ELR (cell line): ENCODE data around the gene P4HB.

Experiments
- DNase-seq: peaks from one replicate; pipeline ENCODE4 v3.0.0-alpha.2; 2015; ENCODE audit warnings: low read depth

P4HB gene

GRCh38 chr17:81898029-81898866 lies 37.9 kb upstream of the P4HB start:
- peak; percentile 98 for DNase-seq

GRCh38 chr17:81895400-81895799 lies 35.1 kb upstream of the P4HB start:
- DNase-seq = no peak

GRCh38 chr17:81891303-81891552 lies 30.9 kb upstream of the P4HB start:
- no peak for DNase-seq

GRCh38 chr17:81890447-81891302 lies 30.3 kb upstream of the P4HB start:
- DNase-seq = peak; percentile 43

- no peak for DNase-seq
Measured at GRCh38 chr17:81889602-81890001, 29.3 kb upstream of the P4HB start.

- DNase-seq = no peak
Measured at GRCh38 chr17:81888988-81889595, 28.8 kb upstream of the P4HB start.

- no peak for DNase-seq
Measured at GRCh38 chr17:81888105-81888987, 28.0 kb upstream of the P4HB start.

GRCh38 chr17:81885869-81886548 lies 25.7 kb upstream of the P4HB start:
- DNase-seq = peak; percentile 78

- DNase-seq = no peak
Measured at GRCh38 chr17:81885454-81885853, 25.1 kb upstream of the P4HB start.

GRCh38 chr17:81884968-81885367 lies 24.6 kb upstream of the P4HB start:
- no peak for DNase-seq

GRCh38 chr17:81884520-81884919 lies 24.2 kb upstream of the P4HB start:
- DNase-seq = no peak

- no peak for DNase-seq
Measured at GRCh38 chr17:81879121-81879520, 18.8 kb upstream of the P4HB start.

- DNase-seq = no peak
Measured at GRCh38 chr17:81878294-81878693, 18.0 kb upstream of the P4HB start.

- DNase-seq = no peak
Measured at GRCh38 chr17:81877569-81877968, 17.2 kb upstream of the P4HB start.

GRCh38 chr17:81871387-81872230 lies 11.3 kb upstream of the P4HB start:
- peak; percentile 60 for DNase-seq

- DNase-seq = peak; percentile 96
Measured at GRCh38 chr17:81870981-81871386, 10.6 kb upstream of the P4HB start, which contains the start of gene ARHGDIA. Gene ARHGDIA (minus strand): TSS chr17:81871337. CDS start chr17:81869930, 1,407 bp downstream.

GRCh38 chr17:81870131-81870980 lies 10.0 kb upstream of the P4HB start:
- DNase-seq = peak; percentile 83

- DNase-seq = peak; percentile 65
Measured at GRCh38 chr17:81869221-81870130, 9.1 kb upstream of the P4HB start.
